Measurements from ENCODE around the gene RHOBTB1.

Gene RHOBTB1

GRCh38 chr10:60964257-60965235 lies 20.6 kb upstream of the RHOBTB1 start:
- no peak for DNase-seq (ENCODE audit: low read depth, low spot score)

GRCh38 chr10:60963441-60964256 lies 19.7 kb upstream of the RHOBTB1 start:
- DNase-seq (ENCODE audit: low read depth, low spot score) = no peak

- no peak for DNase-seq (ENCODE audit: low read depth, low spot score)
Measured at GRCh38 chr10:60962946-60963345, 19.0 kb upstream of the RHOBTB1 start.

DNA sequence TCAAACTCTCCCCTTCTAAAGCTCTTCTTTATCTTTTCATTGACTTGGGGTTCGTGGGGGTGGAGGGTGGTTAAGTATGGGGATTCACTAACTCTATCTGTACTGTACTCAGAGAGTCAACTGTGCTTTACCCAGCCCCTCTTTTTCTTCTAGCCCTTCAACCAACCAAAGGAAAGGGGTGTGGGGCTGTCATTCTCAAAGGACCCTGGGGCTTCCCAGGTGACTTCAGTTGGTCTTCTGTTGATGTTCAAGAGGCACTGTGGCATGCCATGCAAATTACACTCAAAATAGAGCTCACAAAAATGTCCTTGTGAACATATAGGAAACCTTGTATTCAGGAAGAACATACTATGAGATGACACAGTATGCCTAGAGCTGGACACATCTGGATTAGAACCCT lies 16.9 kb upstream of the RHOBTB1 start:
- DNase-seq (ENCODE audit: low read depth, low spot score) = no peak

DNA sequence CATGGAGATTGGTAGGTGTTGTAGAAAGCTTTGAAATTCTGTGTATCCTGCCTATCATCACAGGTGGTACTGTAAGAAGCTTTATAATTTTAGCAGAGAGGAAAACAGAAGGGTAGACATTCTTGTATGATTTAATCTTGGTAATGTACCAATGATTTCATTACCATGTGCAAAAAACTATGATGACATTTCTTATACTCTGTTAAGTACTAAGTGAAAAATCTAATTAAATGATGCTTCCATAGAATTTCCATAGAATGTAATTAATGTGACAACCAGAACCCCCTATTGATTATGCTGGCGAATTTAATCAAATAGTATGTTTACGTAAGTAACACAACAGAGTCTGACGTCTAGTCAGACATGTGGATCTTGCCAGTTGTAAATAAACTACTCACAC lies 16.0 kb upstream of the RHOBTB1 start:
- DNase-seq (ENCODE audit: low read depth, low spot score) = no peak

- no peak for DNase-seq (ENCODE audit: low read depth, low spot score)
Measured at GRCh38 chr10:60958892-60959601, 15.1 kb upstream of the RHOBTB1 start.

DNA sequence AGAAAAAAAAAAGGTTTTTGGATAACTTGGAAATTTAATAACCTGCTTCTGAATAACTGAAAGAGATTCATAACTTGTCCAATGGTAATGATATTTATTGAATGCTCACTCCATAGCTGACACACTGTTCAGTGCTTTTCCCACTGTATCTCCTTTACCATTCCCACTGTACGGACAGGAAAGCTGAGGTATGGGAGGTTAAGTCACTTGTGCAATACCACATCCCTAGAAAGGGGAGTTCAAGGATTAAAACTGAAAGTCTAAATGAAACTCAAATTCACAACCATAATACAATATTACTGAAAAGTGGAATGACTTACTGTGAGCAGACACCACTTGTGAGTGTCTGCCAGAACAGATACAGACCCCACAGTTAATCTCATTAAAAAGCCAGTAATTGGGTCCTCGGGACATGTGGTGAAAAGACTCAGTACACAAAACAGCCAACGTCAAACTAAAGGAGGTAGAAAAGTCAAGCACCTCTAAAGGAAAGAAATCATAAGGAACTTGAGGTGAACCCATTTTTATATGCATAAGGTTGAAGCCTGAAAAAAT lies 13.8 kb upstream of the RHOBTB1 start:
- no peak for DNase-seq (ENCODE audit: low read depth, low spot score)

DNA sequence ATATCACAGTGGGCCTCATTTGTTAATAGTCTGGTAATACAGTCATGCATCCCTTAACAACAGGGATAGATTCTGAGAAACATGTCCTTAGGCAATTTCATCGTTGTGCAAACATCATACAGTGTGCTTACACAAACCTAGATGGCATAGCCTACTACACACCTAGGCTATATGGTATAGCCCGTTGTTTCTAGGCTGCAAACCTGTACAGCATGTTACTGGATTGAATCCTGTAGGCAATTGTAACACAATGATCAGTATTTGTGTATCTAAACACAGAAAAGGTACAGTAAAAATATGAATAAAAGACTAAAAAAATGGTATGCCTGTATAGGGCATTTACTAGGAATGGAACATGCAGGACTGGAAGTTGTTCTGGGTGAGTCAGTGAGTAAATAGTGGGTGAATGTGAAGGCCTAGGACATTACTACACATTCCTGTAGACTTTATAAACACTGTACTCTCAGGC lies 12.0 kb upstream of the RHOBTB1 start:
- DNase-seq (ENCODE audit: low read depth, low spot score) = no peak

- DNase-seq (ENCODE audit: low read depth, low spot score) = no peak
Measured at GRCh38 chr10:60955316-60955715, 11.3 kb upstream of the RHOBTB1 start.

DNA sequence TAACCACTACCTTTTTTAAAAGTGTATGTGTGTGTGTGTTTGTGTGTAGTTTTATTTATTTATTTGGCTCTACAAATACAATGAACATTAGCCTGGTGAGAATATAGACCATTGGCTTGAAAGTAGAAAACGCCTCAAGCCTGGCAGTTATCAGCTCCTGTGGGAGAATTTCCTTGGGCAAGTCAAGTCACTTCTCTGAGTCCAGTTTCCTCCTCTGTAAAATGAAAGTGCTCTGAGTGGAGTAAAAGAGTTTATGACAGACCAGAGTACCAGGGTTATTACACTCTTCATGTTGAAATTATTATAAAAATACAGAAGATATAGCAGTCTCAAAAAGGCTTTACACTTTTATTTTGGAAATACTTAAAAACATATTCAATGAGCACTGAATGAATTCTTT lies 10.1 kb upstream of the RHOBTB1 start:
- no peak for DNase-seq (ENCODE audit: low read depth, low spot score)

- no peak for DNase-seq (ENCODE audit: low read depth, low spot score)
Measured at GRCh38 chr10:60953420-60953819, 9.4 kb upstream of the RHOBTB1 start.

GRCh38 chr10:60952846-60953220 lies 8.8 kb upstream of the RHOBTB1 start:
- DNase-seq (ENCODE audit: low read depth, low spot score) = no peak

DNA sequence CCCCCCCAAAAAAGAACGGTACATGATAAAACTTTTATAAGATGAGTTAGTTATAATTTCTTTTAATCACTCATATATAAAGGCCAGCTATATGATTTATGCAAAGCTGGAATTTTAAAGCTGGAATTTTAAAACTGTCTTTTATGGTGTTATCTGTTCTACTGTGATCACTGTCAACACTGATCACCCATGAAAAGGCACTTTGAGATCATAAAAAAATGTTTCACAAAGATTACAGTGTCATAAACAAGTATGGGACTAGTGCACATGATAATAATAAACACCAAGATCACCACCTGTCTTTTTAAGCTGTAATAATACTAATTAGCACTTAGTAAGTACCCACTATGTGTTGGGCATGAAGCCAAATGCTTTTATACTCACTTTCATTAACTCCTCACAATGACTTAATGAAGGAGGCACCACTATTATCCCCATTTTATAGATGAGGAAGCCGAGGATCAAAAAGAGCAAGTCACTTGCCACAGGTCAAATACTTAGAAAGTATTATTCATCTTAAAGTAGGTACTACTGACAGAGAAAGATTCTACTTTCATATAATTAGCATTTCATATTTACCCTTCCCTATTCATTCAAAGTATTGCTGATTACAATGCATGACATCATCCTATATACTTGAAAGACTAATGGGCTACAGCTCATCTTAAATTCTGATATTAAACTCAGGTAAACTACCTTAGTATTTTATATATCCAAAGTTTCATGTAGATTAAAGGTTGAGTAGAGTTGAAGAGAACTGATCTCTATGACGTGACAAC lies 8.3 kb upstream of the RHOBTB1 start:
- DNase-seq (ENCODE audit: low read depth, low spot score) = no peak

GRCh38 chr10:60951272-60951724 lies 7.3 kb upstream of the RHOBTB1 start:
- DNase-seq (ENCODE audit: low read depth, low spot score) = no peak

DNA sequence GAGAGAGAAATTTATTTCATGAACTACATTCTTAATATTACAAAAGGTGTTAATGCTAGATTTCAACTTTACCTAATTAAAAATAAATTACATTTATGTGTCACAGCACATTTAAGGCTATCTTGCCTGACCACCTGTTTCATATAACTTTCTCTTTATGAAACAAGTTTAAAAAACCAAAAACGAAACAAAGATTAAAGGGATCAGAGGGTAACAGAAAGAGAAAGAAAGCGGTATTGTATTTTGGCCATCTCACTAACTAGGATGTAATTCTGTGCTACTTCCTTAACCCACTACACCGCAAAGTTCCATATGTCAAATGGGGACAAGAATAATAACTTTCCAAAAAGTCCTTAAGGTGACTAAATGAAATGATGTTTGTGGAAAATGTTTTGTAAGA lies 6.3 kb upstream of the RHOBTB1 start:
- no peak for DNase-seq (ENCODE audit: low read depth, low spot score)

GRCh38 chr10:60948851-60949250 lies 4.9 kb upstream of the RHOBTB1 start:
- DNase-seq (ENCODE audit: low read depth, low spot score) = no peak

DNA sequence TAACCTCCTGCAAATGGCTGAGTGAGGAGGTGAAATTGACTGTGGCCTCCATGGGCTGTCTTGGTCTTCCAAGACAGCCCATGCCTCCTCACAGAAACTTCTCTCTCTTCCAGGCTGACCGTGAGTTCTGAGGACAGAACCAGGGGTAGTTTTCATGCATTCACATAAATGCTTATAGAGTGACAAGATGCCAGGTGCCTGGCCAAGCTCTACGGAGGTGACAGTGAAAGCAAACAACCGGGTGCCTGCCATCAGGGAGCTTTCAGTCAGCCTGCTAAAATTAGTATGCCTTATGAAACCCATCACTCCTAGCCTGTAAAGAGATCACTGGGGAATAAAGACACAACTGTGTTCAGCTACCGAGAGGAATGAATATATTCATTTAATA lies 919 bp upstream of the RHOBTB1 start:
- no peak for DNase-seq (ENCODE audit: low read depth, low spot score)

GRCh38 chr10:60943316-60944057 lies 498 bp downstream of the RHOBTB1 start:
- DNase-seq (ENCODE audit: low read depth, low spot score) = no peak

GRCh38 chr10:60942788-60943315 lies 1.1 kb downstream of the RHOBTB1 start:
- DNase-seq (ENCODE audit: low read depth, low spot score) = no peak
